PC-3 (cell line): ENCODE results near the gene COL12A1. TPM values are rescaled to one million over a fixed set of nuclear protein-coding genes. Genes with fewer than 3 reads are reported as not detected.
A peak's percentile ranks its signal among the peaks of the same experiment; 100 is the strongest.

Experiments
- ATAC-seq: fragments of 200-7000 bp; cut with Tn5 transposase; 2 replicates; pipeline ENCODE4 v1.9.1; 2020; ENCODE audit warnings: mild to moderate bottlenecking, moderate library complexity
- BruUV-seq: library from RNA; stranded (reverse); fragments of 400-500 nt; replicated peaks from 2 replicates; lab custom pipeline; 2021; lab: Mats Ljungman, UMichigan
- CTCF ChIA-PET: fragments of 300-600 bp; sonication (Branson Sonifier 250); formaldehyde crosslinking; loops from one replicate; lab custom pipeline; 2022; ENCODE audit warnings: antibody characterized with exemption; lab: Charles Lee
- POLR2A ChIA-PET: fragments of 300-600 bp; sonication (Branson Sonifier 250); formaldehyde crosslinking; loops from one replicate; lab custom pipeline; 2022; ENCODE audit warnings: antibody characterized with exemption; ENCODE audit not compliant: unreplicated experiment; lab: Charles Lee
- DNase-seq: peaks from one replicate; pipeline ENCODE4 v3.0.0-alpha.2; 2015
- H2AFZ ChIP-seq: fragments of 300-600 bp; sonication (generic); 2 replicates; pipeline ENCODE4 v1.6.0; 2016; ENCODE audit warnings: antibody characterized with exemption, low read length
- H3F3A ChIP-seq: fragments of 300-600 bp; sonication (generic); one replicate; pipeline ENCODE4 v1.6.0; 2017; ENCODE audit warnings: antibody characterized with exemption, low read length, control low read depth, mild to moderate bottlenecking; ENCODE audit not compliant: unreplicated experiment
- H3K27ac ChIP-seq: fragments of 300-600 bp; sonication (generic); 2 replicates; pipeline ENCODE4 v1.5.1; 2016; ENCODE audit warnings: mild to moderate bottlenecking, low read length
- H3K27me3 ChIP-seq: fragments of 300-600 bp; sonication (generic); 2 replicates; pipeline ENCODE4 v1.6.1; 2016; ENCODE audit warnings: low read length, mixed read lengths
- H3K36me3 ChIP-seq: fragments of 300-600 bp; sonication (generic); 2 replicates; pipeline ENCODE4 v1.6.1; 2016; ENCODE audit warnings: low read depth, mixed run types, low read length, mixed read lengths
- H3K4me1 ChIP-seq: fragments of 300-600 bp; sonication (generic); 2 replicates; pipeline ENCODE4 v1.5.1; 2016; ENCODE audit warnings: low read length; ENCODE audit not compliant: insufficient read depth
- H3K4me2 ChIP-seq: fragments of 300-600 bp; sonication (generic); 2 replicates; pipeline ENCODE4 v1.6.0; 2016; ENCODE audit warnings: low read length
- H3K4me3 ChIP-seq: fragments of 300-600 bp; sonication (generic); 2 replicates; pipeline ENCODE4 v1.5.1; 2016; ENCODE audit warnings: mild to moderate bottlenecking, low read length, mixed read lengths
- H3K79me2 ChIP-seq: fragments of 300-600 bp; sonication (generic); 2 replicates; pipeline ENCODE4 v1.6.1; 2017; ENCODE audit warnings: low read length, mixed read lengths
- H3K9ac ChIP-seq: fragments of 300-600 bp; sonication (generic); 2 replicates; pipeline ENCODE4 v1.6.0; 2016; ENCODE audit warnings: mild to moderate bottlenecking, low read length
- H3K9me2 ChIP-seq: fragments of 300-600 bp; sonication (generic); replicated peaks from 2 replicates; pipeline ENCODE4 v1.6.1; 2016; ENCODE audit warnings: mixed run types, low read length, mixed read lengths
- H3K9me3 ChIP-seq: fragments of 300-600 bp; sonication (generic); 2 replicates; pipeline ENCODE4 v1.6.1; 2016; ENCODE audit warnings: low read length, mixed read lengths
- H4K20me1 ChIP-seq: fragments of 300-600 bp; sonication (generic); 2 replicates; pipeline ENCODE4 v1.6.1; 2016; ENCODE audit warnings: low read length, mixed read lengths
- CTCF ChIP-seq: fragments of 300-600 bp; sonication (generic); conservative IDR thresholded peaks from 2 replicates; pipeline ENCODE4 v1.5.1; 2017; ENCODE audit warnings: antibody characterized with exemption, low read depth, mild to moderate bottlenecking, low read length
- EZH2 ChIP-seq: fragments of 300-600 bp; sonication (generic); IDR thresholded peaks from one replicate; pipeline ENCODE4 v1.6.1; 2017; ENCODE audit warnings: antibody characterized with exemption, mild to moderate bottlenecking, low read length; ENCODE audit not compliant: unreplicated experiment
- EZH2phosphoT487 ChIP-seq: fragments of 300-600 bp; sonication (generic); IDR thresholded peaks from 2 replicates; pipeline ENCODE4 v1.6.1; 2018; ENCODE audit warnings: mild to moderate bottlenecking, antibody characterized with exemption, low read length, borderline replicate concordance
- intact Hi-C: fragments of 100-400 bp; cut with micrococcal nuclease; formaldehyde crosslinking; loops from 2 replicates; pipeline ENCODE4 v1.9.0; 2023
- total RNA-seq: library from RNA; depleted of rRNA; stranded (reverse); fragments of >200 nt; gene quantifications from 2 replicates; pipeline ENCODE4 v1.2.3, GENCODE V29; 2014

Gene COL12A1
- total RNA-seq, 1 experiment from 2014 or later: 24.2 TPM

- Histone ChIP-seq H3K4me2 (no peak overlapping the region), H3K4me3 (no peak overlapping the region), H3K36me3 (no peaks in the 10 kb centered on the region), H3K9me2 (no peaks in the 10 kb centered on the region), H3K9ac (no peak overlapping the region), H3K4me1 (peaks cover 5% of the 10 kb centered on the region), H3K79me2 (no peaks in the 10 kb centered on the region), H3F3A (no peaks in the 10 kb centered on the region), H3K27me3 (no peaks in the 10 kb centered on the region), H3K27ac (no peak overlapping the region), H2AFZ (no peak overlapping the region), H4K20me1 (no peaks in the 10 kb centered on the region), H3K9me3 (no peaks in the 10 kb centered on the region)
- POLR2A ChIA-PET: no interaction called here
- no peak for DNase-seq
- no peak for TF ChIP-seq CTCF
- no peak for TF ChIP-seq EZH2
- CTCF ChIA-PET: no interaction called here
- no peak for ATAC-seq
- intact Hi-C loops: no loop called here
- BruUV-seq: no TSS peak
Observed at GRCh38 chr6:75219263-75219662, 13.4 kb upstream of the COL12A1 start.

DNA sequence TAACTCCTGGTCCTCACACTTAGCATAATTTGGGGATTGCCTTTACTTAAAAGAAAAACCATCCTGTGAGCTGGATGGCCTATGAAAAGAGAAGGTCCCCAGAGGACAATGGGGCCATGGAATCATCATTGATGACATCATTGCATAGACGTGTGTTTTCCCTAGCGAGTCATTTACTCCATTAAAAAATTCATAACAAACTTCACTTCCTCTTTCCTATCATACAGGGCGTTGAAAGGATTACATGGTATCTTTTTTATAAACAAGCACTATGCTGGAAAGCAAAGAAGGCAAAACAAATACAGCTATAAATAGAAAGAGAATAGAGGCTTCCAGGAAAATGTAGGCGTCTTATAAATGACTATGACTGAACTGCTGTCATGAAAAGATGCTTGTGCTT lies 11.3 kb upstream of the COL12A1 start:
- H3F3A ChIP-seq: no peaks in the 10 kb centered on the region
- peak; percentile 15 for DNase-seq
- H3K36me3 ChIP-seq: no peaks in the 10 kb centered on the region
- H2AFZ ChIP-seq: no peak overlapping the region
- CTCF ChIA-PET: no interaction called here
- no peak overlapping the region for H3K4me2 ChIP-seq
- H3K9ac ChIP-seq: no peak overlapping the region
- no peaks in the 10 kb centered on the region for H3K9me3 ChIP-seq
- H3K9me2 ChIP-seq: no peaks in the 10 kb centered on the region
- intact Hi-C loops: no loop called here
- no peak for TF ChIP-seq CTCF
- TF ChIP-seq EZH2: no peak
- TF ChIP-seq EZH2phosphoT487: no peak
- no peak for ATAC-seq
- no peaks in the 10 kb centered on the region for H3K27me3 ChIP-seq
- no peak overlapping the region for H3K4me3 ChIP-seq
- no peaks in the 10 kb centered on the region for H4K20me1 ChIP-seq
- H3K27ac ChIP-seq: no peak overlapping the region
- BruUV-seq: no TSS peak
- H3K79me2 ChIP-seq: no peaks in the 10 kb centered on the region
- H3K4me1 ChIP-seq: peaks cover 5% of the 10 kb centered on the region
- POLR2A ChIA-PET: no interaction called here

GRCh38 chr6:75215291-75215690 lies 9.4 kb upstream of the COL12A1 start:
- intact Hi-C loops: no loop called here
- TF ChIP-seq CTCF (no peak), EZH2 (no peak), EZH2phosphoT487 (no peak)
- CTCF ChIA-PET: no interaction called here

More at GRCh38 chr6:75215291-75215690, 9.4 kb upstream of the COL12A1 start:
- H3K36me3 ChIP-seq: no peaks in the 10 kb centered on the region
- no peak overlapping the region for H2AFZ ChIP-seq
- no peak overlapping the region for H3K27ac ChIP-seq
- H3K4me3 ChIP-seq: no peak overlapping the region
- no peak overlapping the region for H3K4me2 ChIP-seq
- H3K9me2 ChIP-seq: no peaks in the 10 kb centered on the region
- POLR2A ChIA-PET: no interaction called here
- no TSS peak for BruUV-seq
- ATAC-seq (no peak), DNase-seq (no peak)
- H3K79me2 ChIP-seq: no peaks in the 10 kb centered on the region
- H3F3A ChIP-seq: no peaks in the 10 kb centered on the region
- no peaks in the 10 kb centered on the region for H4K20me1 ChIP-seq
- H3K4me1 ChIP-seq: peaks cover 15% of the 10 kb centered on the region
- no peaks in the 10 kb centered on the region for H3K27me3 ChIP-seq
- no peak overlapping the region for H3K9ac ChIP-seq
- H3K9me3 ChIP-seq: no peaks in the 10 kb centered on the region
